GM18951 (cell line): ENCODE data around the gene PKD1L1.

Experiments
- POLR2A ChIP-seq: IDR thresholded peaks from 4 replicates; pipeline ENCODE4 v1.6.1; 2011; ENCODE audit warnings: mild to moderate bottlenecking; ENCODE audit not compliant: insufficient read length, insufficient read depth; ENCODE audit errors: extremely low read depth
- in situ Hi-C: fragments of 300-500 bp; cut with MboI; formaldehyde crosslinking; loops from one replicate; pipeline ENCODE4 v1.12.0; 2022; ENCODE audit warnings: low sequenced_read_pairs, mixed read lengths, inconsistent platforms; ENCODE audit not compliant: unreplicated experiment

PKD1L1 gene

DNA sequence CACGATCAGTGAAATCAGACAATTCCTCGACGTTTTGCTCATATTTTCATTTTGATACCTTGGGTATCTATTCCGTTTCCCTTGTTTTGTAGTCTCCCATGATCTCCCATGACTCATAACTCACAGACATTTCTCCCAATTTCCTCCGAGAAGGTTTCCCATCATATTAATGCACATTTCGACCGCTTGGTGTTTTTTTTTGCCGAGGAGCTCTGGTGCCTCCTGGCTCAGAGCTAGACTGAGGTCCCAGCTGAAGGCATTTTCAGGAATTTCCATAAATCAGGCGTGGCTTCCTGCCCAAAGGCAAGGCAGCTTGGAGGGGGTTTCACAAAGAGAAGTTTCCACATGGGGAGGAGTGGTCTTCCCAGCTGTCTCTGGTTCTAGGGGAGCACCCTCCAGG, 218.1 kb downstream of the PKD1L1 start:
- TF ChIP-seq POLR2A = no peak
- in situ Hi-C loops = no loop called here

DNA sequence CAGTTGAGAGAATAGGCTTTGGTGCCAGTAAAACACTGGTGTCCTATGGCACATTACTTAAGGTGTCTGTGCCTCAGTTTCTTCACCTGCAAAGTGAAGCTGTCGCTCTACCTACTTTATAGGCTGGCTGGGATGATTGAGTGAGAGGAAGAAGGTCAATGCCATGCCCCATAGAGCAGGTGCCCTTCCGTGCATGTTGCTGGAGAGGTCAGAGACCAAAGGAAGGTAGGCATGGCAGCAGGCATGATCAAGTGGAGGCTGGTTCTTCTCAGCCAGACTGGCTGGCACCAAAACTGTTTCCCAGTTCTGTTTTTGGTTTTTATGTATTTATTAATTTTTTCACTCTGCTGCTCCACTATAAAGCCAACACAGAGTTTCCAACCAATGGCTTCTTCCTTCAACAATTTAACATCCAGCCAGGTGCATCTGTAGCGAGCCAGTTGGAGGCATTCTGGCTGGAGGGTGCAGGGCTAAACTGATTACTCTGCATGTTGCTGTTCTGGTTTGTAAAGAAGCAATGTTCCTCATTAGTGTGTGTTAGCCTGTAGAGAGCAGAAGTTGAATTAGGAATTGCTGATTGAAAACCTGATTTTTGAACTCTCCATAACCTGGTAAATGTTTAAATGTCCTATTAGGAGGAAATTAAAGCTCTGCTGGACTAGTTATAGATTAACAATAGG, 222.1 kb downstream of the PKD1L1 start:
- no peak for TF ChIP-seq POLR2A
- in situ Hi-C loops = no loop called here

DNA sequence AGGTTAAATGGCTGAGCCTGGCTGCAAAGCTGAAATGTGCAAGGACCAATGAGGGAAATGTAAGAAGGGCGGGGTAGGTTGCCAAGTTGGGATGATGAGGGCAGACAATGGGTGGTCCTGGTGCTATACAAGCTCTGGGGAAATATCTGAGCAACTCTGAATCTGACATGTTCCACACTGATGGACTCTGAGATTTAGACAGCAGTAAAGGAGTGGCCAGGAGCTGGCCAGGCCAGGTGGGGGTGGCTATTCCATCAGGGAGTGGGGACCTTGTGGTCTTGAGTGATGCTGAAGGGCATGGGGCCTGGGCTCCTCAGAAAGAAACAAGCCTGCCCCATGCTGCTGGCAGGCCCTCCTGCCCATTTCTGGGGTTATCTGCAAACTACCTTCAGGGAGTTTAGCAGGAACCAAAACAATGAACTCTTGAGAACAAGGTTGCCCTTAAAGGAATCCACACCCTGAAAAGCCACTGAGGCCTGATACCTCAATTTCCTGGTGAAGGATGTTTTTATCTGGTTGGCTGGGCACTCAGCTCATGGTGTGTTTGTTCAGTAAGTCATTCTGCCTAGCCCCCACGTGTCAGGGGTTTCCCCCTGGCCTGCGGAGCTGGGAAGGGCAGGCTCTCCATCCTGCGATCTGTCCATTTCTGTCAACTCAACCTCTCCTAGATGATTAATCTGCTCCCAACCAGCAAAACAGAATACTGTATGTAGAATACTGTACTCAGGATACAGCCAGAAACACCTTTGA, 223.1 kb downstream of the PKD1L1 start:
- no peak for TF ChIP-seq POLR2A
- in situ Hi-C loops = no loop called here
